ENCODE results near the gene ARHGEF33.

Gene ARHGEF33

DNA sequence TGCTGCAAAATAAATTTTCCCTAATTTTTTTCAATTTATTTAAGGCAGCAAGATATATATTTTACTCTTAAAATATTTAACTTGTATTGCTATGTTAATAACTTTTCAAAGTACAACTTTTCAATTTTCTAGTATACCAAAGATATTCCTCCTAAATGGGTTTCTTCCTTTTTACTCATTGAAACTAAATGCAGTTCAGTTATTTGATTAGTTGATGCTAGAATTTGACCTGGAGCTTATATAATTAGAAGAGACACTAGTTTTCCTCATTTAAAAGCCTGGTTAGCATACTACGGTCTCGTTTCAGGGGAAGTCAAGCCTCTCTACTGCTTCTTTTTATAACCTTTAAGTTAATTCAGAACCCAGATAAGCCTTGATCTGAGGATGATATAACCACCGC, at the start of gene ARHGEF33:
ARHGEF33 (plus strand) TSS at position 301 of the 400 bp plus-strand sequence. CDS start 29,573 bp downstream, outside the sequence.
- DNase-seq (ENCODE audit: low read depth), result no peak

DNA sequence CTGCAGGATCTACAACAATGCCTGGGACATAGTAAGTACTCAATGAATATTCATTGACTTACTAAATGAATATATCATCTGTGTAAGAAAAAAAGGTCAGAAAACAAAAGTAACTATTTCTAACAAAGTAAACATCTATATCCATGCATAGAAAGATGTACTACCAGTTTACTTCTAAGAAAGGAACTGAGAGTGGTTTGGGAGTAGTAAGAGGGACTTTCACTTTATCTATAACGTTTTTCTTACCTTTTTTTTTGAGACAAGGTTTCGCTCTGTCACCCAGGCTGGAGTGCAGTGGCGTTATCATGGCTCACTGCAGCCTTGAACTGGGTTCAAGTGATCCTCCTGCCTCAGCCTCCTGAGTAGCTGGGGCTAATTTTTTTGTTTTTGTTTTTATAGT, 39.6 kb upstream of the ARHGEF33 start:
- DNase-seq (ENCODE audit: low read depth), result no peak

DNA sequence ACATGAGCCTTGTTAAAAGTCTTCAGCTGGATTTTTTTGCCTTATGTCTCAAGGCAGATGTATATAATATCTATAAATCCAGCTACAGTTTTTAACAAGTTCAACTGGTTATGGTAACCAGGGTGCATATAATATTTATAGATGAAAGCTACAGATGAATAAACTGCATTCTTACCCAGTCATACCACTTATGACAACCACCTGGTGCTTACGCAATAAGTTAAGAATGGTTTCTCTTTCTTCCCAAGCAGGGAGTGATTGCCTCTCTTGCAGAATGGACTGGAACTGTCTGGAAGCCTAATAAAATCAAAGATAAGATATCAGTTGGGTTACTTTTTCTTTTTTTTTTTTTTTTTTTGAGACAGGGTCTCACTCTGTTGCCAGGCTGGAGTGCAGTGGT, 33.5 kb upstream of the ARHGEF33 start:
- DNase-seq (ENCODE audit: low read depth), result peak; percentile 77

DNA sequence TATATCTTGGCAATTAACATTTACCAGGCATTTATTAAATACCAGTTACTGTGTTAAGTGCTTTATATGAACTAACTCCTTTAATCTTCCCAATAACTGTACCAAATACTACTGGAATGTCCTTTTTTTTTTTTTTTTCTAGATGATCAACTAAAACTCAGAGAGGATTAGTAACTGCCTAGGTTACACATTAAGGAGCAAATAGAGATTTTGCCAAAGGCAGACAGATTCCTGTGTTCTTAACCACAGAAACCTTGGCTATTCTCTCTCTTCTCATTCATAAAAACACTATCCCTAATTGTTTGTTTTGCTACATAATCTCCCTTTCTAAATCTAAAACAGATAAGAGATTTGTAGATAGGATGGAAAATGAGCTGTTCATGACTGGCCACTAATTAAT, 27.2 kb upstream of the ARHGEF33 start:
- no peak for DNase-seq (ENCODE audit: low read depth)

DNA sequence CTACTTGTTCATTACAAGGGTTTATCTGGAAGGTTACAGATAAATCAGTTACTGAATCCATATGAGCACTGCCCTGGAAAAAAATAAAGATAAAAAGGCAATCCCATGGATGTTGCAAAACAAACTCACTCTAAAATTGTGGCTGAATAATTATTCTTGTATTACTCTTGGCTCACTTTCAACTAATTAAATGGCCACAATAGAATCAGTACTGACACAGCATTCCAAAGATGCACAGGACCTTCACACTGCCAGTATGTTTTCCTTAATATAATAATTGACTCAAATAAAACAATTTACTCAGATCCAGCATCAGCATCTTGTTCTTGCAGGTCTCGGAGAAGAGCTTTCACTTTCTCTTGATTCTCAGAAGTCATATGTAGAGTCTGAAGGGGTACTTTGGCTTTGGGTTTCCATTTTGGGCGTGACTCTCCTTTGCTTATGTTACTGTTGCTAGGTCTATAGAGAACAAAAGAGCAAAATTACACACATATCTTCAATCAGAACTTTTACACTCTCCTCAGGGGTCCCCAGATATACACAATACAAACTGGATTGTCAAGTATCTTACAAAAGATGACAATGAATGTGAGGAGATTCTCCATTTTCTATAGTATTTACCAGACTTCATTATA, 26.5 kb upstream of the ARHGEF33 start:
- DNase-seq (ENCODE audit: low read depth), result no peak

DNA sequence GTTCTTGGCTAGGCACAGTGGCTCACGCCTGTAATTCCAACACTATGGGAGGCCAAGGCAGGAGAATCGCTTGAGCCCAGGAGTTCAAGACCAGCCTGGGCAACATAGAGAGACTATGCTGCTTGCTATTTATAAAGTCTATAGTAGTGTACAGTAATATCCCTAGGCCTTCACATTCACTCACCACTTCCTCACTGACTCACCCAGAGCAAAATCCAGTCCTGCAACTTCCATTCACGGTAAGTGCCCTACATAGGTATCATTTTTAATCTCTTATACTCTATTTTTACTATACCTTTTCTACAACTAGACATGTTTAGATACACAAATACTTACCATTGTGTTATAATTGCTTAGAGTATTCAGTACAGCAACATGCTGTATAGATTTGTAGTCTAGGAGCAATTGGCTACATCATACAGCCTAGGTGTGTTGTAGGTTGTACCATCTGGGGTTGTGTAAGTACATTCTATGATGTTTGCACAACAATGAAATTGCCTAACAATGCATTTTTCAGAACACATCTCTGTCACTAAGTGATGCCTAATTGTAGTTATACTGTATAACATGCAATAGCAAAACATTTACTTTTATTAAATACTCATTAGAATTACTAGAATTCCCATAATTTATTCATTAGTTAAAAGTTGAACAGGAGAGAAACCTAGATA, 22.8 kb upstream of the ARHGEF33 start:
- DNase-seq (ENCODE audit: low read depth), result peak; percentile 37

DNA sequence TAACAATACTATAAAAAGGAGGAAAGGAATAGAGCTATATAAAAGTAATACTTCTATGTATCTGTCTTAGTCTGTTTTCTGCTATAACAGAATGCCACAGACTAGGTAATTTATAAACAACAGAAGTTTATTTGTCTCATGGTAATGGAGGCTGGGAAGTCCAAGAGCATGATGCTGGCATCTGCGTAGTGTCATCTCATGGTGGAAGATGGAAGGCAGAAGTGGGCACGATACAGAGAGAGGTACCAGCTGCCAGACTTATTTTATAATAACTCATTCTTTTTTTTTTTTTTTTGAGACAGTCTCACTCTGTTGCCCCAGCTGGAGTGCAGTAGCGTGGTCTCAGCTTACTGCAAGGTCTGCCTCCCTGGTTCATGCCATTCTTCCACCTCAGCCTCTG, 18.2 kb upstream of the ARHGEF33 start:
- DNase-seq (ENCODE audit: low read depth), result no peak

DNA sequence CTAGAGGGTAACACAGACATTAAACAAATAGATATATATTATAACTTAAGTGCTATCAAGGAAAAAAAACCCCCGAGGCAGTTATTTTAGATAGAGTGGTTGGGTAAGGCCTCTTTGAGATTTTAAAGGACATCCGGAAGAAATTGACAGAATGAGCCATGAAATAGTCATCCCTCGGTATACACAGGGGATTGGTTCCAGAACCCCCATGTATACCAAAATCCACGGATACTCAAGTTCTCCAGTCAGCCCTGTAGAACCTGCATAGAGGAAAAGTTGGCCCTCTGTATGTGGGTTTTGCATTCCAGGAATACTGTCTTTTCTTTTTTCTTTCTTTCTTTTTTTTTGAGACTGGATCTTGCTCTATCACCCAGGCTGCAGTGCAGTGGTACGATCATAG, 15.9 kb upstream of the ARHGEF33 start:
- DNase-seq (ENCODE audit: low read depth), result no peak

DNA sequence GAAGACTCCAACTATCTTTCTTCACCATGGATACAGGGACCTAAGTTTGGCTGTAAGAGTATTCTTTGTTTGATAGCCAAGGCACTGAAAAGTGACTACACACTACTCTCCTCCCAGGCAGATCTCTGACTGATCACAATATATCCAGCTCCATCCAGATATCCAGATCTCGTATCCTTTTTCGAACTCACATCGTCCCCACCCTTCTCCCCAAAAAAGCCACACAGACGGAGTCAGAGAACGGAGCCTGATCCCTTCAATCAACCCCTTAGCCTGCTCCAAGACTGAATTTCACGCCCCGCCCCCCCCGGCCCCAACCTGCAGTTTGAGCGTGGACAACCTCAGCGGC, 14.5 kb upstream of the ARHGEF33 start:
- DNase-seq (ENCODE audit: low read depth), result no peak

DNA sequence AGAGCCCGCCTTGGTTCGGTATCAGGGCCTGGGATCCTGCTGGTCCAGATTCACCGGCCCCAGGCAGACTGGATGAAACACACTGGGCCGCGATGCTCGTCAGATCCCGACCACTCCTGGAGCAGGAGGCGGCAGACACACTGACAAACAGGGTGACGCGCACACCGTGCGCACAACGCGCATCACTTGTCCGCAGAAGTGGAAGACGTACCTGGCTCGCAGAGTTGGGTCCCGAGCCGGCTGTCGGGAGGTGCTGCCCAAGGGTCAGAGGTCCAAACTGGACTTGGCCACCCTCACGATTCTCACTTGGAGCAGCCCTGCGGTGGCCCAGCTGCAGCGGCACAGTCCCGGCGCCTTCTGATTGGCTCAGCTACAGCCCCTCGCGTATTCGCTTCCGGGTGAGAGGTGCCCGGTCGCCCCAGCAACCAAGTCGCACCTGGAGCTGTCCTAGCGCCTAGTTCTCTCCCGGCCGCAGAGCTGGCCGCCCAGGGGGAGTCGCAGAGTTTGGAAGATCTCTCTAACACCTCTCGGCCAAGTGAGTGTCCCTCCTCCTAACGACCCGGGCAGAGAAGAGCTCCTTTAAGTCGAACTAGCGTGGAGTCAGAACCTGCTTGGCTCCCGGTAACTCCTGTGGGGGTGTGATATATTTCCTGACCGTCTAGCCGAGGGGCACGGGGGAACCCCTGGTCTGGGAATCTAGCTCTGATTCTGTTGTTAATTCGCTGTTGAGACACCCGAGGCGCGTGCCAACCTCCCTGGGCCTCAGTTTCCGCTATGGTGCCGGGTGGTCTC, 13.9 kb upstream of the ARHGEF33 start, which contains the start of the genes DHX57 and MORN2:
DHX57 (minus strand) TSS at position 359 of the 792 bp plus-strand sequence. CDS start 7,529 bp downstream, outside the sequence.
MORN2 (plus strand) TSS at position 401 of the 792 bp plus-strand sequence.
- DNase-seq (ENCODE audit: low read depth), result peak; percentile 86

DNA sequence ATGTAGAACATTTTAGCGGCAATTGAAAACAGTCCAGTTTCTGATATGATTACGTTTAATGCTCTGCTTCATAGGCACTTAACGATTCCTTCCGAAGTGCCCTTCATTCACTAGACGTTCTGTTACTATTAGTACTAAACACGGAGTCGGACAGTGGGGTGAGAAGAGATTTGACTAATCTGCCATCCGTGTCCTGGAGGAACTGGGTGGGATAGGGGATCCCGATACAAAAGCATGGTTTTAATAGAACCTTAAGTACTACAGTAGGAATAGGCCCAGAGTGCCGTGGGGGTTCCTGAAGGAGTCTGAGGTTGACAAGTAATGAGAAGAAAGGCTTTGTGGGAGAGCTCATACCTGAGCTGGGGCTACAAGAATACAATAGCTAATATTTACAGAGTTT, 13.3 kb upstream of the ARHGEF33 start:
- DNase-seq (ENCODE audit: low read depth), result no peak

DNA sequence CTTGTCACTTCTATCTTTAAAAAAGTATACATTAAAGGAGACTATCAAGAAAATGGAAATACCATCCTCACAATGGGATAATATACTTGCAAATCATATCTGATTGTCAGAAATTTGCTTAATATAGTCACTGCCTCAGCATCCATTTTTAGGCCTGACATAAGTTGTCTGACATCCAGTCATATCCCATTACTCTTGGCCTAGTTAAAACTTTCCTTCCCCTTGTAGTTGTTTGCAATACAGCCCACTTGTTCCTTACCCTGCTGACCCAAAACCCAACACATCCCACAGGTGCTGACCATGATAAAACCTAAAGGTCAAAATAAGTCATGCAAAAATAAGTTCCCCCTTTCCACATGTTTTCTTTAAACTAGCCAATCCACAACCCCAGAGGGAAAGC, 3.6 kb upstream of the ARHGEF33 start:
- no peak for DNase-seq (ENCODE audit: low read depth)

DNA sequence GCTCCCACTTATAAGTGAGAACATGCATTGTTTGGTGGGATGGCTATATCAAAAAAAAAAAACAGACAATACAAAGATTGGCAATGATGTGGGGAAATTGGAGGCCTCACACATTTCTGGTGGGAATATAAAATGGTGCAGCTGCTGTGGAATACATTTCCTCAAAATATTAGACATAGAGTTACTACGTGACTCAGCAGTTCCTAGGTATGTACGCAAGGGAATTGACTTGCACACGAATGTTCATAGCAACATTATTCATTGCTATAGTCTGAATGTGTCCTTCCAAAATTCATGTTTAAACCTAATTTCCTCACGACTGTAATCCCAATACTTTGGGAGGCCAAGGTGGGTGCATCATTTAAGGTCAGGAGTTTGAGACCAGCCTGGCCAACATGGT, 2.3 kb upstream of the ARHGEF33 start:
- no peak for DNase-seq (ENCODE audit: low read depth)

DNA sequence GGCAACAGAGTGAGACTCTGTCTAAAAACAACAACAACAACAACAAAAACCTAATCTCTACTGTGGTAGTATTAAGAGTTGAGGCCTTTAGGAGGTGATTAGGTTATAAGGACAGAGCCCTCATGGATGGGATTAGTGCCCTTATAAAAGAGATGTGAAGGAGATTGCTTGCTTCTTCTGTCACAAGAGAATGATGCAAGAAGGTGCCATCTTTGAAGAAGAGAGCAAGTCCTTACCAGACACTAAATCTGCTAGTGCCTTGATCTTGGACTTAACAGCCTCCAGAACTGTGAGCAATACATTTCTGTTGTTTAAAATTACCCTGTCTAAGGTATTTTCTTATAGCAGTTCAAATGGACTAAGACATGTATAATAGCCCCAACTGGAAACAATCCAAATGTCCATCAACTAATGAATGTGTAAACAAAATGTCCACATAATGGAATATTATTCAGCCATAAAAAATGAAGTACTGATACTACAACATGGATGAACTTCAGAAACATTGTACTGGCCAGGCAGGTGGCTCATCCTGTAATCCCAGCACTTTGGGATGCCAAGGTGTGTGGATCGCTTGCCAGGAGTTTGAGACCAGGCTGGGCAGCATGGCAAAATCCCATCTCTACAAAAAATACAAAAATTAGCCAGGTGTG, 1.6 kb upstream of the ARHGEF33 start:
- no peak for DNase-seq (ENCODE audit: low read depth)

DNA sequence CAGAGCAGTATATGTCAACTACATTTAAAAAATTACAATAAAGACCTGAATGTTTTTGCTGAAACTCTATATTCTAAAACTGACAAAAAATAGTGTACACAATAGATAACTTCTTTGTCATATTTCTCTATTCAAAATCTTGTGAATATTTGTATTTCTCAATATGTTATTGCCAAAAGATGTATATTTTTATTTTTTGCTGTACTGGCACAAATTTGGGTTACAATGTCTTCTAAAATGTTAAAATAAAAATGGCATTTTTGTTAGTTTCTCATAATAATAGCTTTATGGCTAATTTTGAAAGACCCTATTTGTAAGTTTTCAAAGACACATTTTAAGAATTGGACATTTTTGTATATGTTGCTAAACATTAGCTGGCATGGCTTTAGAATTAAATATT, 630 bp upstream of the ARHGEF33 start:
- DNase-seq (ENCODE audit: low read depth), result no peak

DNA sequence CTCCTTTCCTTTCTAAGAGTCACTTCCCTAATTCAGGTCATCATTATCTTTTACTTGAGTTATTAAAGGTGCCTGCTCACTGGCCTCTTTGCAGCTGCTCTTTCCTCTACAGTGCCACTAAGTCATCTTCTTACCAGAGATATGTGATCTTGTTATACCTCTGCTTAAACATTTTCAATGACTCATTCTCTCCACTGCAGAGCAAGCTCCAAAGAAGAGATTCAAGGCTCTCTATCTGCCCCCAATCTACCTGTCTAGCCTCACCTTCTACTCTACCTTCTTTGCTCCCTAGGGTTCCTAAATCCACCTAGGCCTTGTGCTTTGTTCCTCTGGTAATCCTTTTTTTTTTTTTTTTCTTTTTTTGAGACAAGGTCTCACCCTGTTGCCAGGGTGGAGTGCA, 3.1 kb downstream of the ARHGEF33 start:
- peak; percentile 22 for DNase-seq (ENCODE audit: low read depth)

DNA sequence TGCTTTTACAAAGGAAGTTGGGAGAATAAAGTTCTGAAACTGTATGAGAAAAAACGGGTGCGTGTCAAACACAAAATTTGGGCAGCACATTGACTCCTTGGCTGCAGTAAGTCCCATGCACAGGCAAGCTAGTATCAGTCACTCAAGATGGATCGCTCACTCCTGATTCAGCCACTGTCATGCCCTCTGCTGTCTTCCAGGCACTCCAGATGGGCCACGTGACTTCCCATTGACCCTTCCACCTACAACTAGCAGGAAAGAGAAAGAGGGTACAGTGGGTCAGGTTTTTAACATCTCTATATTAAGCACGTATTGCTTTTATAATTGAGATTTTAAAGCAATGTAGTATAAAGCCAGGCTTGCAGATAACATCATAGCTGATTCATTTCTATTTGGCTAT, 8.6 kb downstream of the ARHGEF33 start:
- no peak for DNase-seq (ENCODE audit: low read depth)

DNA sequence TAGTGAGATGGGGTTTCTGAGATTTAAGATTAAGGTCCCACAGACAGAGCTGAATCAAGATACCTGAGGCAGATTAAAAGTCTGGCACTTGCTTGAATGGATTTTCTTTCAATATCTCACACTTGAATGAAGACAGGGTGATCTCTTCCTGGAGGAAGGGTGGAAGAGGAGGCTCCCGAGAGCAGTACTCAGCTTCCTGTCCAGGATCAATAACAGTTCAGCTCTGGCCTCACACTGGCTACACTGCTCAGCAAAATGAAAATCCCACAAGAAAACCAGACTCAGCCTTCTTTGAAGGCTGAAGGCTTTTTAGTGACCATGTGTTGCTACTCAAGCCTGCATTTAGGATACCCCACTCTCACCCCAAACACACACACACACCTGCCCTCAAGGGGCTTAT, 11.1 kb downstream of the ARHGEF33 start:
- no peak for DNase-seq (ENCODE audit: low read depth)

DNA sequence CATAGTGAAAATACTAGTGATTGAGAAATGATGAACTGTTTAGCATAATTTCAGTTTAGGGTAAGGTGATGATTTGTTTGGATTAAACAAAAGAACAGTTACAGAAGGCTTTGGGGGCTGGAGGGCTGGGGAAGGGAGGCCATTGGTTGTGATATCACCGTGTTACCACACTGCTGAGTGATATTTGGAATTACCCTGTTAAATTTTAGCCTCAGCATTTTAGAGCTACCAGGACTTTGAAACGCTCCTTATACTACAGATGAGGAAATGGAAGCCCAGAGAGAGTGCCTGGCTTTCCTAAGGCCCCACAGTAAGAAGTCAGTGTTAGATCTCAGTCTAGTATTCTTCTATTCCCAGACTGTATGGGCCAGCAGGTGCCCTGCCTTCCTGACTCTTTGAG, 15.6 kb downstream of the ARHGEF33 start:
- DNase-seq (ENCODE audit: low read depth), result no peak

DNA sequence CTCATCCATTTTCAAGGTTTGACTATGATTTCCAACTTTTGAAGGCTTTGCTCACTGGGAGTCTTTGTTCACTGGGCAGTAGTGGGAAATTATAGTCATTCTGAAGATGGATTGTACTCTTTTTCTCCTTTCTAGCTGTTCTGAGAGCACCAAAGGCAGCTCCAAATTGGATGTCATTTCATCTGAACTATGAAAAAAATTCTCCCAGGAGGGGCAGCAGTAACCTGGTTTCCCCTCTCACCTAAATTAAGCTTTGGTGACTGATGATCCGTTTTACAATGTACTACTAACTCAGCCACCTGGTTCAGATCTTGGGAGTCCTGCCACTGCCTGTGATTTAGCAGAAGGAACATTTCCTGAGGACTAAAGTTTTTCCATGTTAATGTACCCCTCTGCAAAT, 17.6 kb downstream of the ARHGEF33 start:
- no peak for DNase-seq (ENCODE audit: low read depth)

DNA sequence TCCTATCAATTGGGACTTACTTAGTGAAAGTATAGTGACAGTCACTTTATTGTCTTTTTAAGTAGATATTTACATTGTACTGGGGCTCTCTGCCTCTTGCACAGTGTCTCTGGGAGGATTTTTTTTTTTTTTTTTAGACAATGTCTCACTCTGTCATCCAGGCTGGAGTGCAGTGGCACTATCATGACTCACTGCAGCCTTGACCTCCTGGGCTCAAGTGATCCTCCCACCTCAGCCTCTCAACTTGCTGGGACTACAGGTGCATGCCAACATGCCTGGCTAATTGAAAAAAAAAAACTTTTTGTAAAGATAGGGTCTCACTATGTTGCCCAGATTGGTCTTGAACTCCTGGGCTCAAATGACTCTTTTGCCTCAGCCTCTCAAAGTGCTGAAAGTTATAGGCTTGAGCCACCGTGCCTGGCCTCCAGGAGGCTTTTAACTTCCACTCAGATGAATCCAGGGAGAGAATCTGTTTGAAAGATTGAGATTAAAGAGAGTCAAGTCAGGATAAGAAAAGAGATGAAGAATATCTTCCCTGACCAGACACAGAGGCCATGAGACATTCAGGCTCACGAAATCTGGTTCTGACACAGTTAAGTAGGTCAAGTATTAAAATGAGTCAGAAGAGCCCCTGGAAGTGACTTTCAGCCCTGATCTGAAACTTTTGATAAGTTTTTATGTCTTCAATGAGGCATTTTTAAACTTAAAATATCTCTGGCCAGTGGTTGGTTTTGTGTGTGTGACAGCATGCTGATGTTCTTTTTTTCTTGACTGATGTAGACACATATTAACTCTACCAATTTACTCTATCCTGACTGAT, 18.3 kb downstream of the ARHGEF33 start:
- DNase-seq (ENCODE audit: low read depth), result peak; percentile 19

DNA sequence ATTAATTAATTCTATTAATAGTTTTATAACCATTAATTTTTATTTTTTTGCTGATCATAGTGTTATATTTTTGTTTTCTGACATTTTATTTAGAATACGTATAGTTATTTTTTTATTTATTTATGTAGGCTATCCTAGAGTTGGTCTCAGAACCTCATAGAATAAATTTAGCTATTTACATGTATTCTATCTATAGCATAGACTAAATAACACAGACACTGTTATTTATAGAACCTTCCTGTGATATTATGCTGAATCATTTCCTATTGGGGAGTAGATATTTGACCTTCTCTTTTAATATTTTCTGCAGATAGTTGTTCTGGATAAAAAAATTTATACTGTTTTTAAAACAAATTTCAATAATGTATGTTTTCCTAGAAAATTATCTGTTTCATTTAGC, 20.2 kb downstream of the ARHGEF33 start:
- DNase-seq (ENCODE audit: low read depth), result peak; percentile 4
